Adipocyte (in vitro differentiated cells): ENCODE measurements around the gene LPAR1.

Experiments used
- DNase-seq: peaks from one replicate; pipeline ENCODE4 v3.0.0-alpha.2; 2015; ENCODE audit warnings: low read depth
- H3K27me3 ChIP-seq: replicated peaks from 2 replicates; pipeline ENCODE4 v1.7.0; 2013; ENCODE audit warnings: mild to moderate bottlenecking, low read length, moderate library complexity; ENCODE audit not compliant: control insufficient read depth, insufficient read depth
- H3K36me3 ChIP-seq: 2 replicates; pipeline ENCODE4 v1.7.0; 2013; ENCODE audit warnings: low read length, mild to moderate bottlenecking, moderate library complexity; ENCODE audit not compliant: control insufficient read depth, insufficient read depth, severe bottlenecking
- H3K4me1 ChIP-seq: 2 replicates; pipeline ENCODE4 v1.7.0; 2013; ENCODE audit warnings: mild to moderate bottlenecking, low read length, moderate library complexity; ENCODE audit not compliant: control insufficient read depth, insufficient read depth
- H3K4me3 ChIP-seq: 2 replicates; pipeline ENCODE4 v1.7.0; 2013; ENCODE audit warnings: mild to moderate bottlenecking, low read length, moderate library complexity
- H3K9ac ChIP-seq: 2 replicates; pipeline ENCODE4 v1.7.0; 2013; ENCODE audit warnings: mild to moderate bottlenecking, low read length, moderate library complexity
- H3K9me3 ChIP-seq: 2 replicates; pipeline ENCODE4 v1.7.0; 2013; ENCODE audit warnings: mild to moderate bottlenecking, low read length, moderate library complexity; ENCODE audit not compliant: control insufficient read depth

LPAR1 gene

DNA sequence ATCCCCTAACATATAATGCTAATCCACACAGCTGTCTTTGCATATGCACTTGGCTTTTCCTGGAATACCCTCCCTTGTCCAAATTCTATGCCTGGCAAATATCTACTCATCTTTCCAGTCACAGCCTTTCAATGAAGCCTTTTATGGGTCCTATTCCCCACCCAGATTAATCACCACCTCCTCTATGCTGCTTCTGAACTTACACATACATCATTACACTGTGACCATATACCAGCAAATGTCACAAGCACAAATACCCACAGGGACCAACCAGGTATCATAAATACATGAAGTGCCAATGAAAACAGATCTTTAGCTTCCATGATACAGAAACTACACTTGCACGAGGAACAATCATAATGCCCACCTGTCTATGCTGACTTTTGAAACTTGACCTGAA lies 22.3 kb downstream of the LPAR1 start:
- Histone ChIP-seq H3K9ac (no peak overlapping the region), H3K9me3 (no peaks in the 10 kb centered on the region), H3K27me3 (no peaks in the 10 kb centered on the region), H3K36me3 (no peaks in the 10 kb centered on the region), H3K4me3 (peak overlapping the region; percentile 50), H3K4me1 (peaks cover 58% of the 10 kb centered on the region)
- no peak for DNase-seq

DNA sequence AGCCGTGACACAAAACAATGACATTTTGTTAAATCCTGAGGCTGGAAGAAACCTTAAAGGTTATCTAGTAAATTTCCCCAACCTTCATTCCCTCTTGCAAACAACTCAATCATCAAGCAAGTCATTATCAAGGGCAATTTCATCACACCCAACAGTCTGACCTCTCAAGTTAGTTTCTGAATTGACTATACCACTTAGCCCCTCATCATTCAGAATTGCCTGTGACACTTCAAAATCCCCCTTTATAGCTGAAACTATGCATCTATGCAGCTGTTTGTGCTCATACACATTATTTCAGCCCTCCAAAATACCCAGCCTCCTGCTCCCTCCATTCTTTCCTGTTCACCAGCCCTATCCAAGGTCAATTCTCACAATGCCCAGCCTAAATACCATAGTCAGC lies 24.6 kb downstream of the LPAR1 start:
- DNase-seq, result no peak
- no peak overlapping the region for H3K4me3 ChIP-seq
- H3K4me1 ChIP-seq, result peaks cover 48% of the 10 kb centered on the region
- no peaks in the 10 kb centered on the region for H3K9me3 ChIP-seq
- H3K27me3 ChIP-seq, result no peaks in the 10 kb centered on the region
- H3K36me3 ChIP-seq, result no peaks in the 10 kb centered on the region
- no peak overlapping the region for H3K9ac ChIP-seq

DNA sequence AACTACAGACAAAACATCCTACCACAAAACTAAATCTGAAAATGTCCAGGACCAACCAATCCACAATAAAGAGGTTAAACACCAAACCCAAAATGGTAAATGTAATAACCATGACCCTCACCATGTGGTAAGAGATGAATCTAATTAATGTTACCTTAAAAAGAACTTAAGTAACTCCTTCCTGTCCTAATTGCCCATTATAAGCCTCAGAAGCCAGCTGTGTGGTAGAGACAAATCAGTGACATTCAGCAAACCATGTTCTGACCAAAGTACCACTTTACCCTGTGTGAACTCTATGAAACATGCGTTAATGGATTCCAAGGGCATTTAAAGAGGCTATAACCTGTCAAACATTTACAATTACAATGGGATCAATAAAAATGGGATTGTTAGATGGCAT lies 25.0 kb downstream of the LPAR1 start:
- H3K4me1 ChIP-seq, result peaks cover 50% of the 10 kb centered on the region
- no peak overlapping the region for H3K4me3 ChIP-seq
- H3K9me3 ChIP-seq, result no peaks in the 10 kb centered on the region
- no peaks in the 10 kb centered on the region for H3K36me3 ChIP-seq
- H3K27me3 ChIP-seq, result no peaks in the 10 kb centered on the region
- no peak overlapping the region for H3K9ac ChIP-seq
- DNase-seq, result no peak

DNA sequence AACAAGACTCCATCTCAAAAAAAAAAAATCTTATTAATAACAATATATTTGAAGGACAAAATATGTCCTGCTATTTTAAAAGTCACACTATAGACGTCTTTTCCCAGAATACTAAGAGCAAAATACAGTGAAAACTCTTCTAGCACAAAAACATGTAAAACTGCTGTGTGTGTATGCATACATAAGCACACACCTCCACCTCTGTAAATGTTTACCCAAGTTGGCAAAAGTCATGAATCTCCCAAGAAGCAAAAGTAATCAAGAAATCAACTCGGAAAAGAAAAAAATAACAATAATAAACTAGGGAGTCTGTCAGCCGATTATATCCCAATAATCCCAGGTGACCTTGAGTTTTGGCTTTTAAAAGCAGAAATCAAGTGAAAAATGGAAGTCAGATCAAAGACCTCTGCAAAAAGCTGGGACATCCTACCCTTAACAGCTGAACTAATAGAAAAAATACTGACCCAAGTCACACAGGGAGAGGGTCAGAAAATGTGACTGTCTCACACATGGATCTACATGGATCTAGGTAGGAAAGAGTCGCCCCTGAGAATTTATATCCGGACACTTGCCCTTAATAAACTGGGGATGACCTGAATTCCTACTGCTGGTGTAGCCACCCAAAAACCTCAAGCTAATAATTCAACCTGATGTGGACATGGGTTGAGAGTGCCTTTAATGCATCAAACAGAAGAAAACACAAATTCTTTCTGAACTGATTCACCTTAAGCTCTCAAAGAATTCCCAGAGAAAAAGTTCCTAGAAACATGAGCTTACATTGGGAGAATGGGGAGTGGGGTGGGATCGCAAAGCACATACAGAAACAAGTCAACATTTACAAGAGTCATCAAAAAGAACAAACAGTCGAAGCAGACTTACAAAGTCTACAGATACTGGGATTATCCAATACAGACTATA lies 29.9 kb downstream of the LPAR1 start:
- Histone ChIP-seq H3K27me3 (no peaks in the 10 kb centered on the region), H3K4me1 (peaks cover 48% of the 10 kb centered on the region), H3K9ac (no peak overlapping the region), H3K36me3 (peaks cover 2% of the 10 kb centered on the region), H3K9me3 (no peaks in the 10 kb centered on the region), H3K4me3 (no peak overlapping the region)
- DNase-seq, result no peak

DNA sequence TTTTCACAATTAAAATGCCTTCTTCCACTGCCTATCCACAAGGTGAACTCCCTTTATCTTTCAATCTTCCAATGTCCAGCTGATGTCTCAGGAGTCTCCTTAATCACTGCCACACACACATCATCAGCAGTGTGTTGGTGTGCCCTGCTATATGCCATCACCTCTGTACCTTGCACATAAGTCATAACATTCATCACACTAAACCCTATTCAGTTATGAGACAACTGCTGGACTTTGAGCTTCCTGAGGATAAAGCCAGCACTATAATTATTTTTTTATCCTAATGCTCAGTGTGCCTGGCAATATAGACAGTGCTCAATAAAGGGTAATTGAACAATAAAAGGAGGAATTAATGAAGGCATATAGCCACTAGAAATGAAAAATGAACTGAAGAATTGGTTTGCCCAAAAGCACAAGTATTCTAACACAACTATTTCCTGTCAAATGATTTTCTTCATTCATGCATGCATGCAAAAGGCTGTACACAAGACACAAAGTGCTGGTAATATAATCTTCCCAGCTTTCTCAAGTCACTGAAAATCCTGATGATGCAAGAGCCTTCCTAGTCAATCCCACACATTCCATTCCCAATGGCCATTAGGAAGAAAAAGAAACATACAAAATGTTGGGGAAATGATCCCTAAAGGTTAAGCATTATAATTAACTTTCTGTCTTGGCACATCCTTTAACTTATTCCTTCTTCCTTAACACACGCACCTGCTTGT lies 32.4 kb downstream of the LPAR1 start:
- peaks cover 7% of the 10 kb centered on the region for H3K36me3 ChIP-seq

DNA sequence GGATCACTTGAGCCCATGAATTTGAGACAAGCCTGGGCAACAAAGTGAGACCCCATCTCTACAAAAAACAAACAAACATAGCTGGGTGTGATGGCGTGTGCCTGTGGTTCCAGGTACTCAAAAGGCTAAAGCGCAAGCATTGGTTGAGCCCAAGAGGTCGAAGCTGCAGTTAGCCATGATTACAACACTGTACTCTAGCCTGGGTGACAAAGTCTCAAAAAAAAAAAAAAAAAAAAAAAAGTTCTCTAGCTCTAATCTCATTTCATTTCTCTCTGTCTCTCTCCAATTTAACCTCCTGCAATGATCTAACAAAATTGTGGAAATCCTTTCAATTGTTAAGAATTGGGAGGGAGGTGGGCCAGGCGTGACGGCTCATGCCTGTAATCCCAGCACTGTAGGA lies 33.3 kb downstream of the LPAR1 start:
- peaks cover 7% of the 10 kb centered on the region for H3K36me3 ChIP-seq
- H3K4me1 ChIP-seq, result peaks cover 48% of the 10 kb centered on the region
- H3K9me3 ChIP-seq, result no peaks in the 10 kb centered on the region
- no peak for DNase-seq
- no peaks in the 10 kb centered on the region for H3K27me3 ChIP-seq
- no peak overlapping the region for H3K4me3 ChIP-seq
- no peak overlapping the region for H3K9ac ChIP-seq

More for the DNA sequence above, 32.4 kb downstream of the LPAR1 start:
- peak; percentile 58 for DNase-seq
- H3K9ac ChIP-seq, result no peak overlapping the region
- no peaks in the 10 kb centered on the region for H3K9me3 ChIP-seq
- peaks cover 41% of the 10 kb centered on the region for H3K4me1 ChIP-seq
- H3K27me3 ChIP-seq, result no peaks in the 10 kb centered on the region
- peak overlapping the region; percentile 9 for H3K4me3 ChIP-seq

DNA sequence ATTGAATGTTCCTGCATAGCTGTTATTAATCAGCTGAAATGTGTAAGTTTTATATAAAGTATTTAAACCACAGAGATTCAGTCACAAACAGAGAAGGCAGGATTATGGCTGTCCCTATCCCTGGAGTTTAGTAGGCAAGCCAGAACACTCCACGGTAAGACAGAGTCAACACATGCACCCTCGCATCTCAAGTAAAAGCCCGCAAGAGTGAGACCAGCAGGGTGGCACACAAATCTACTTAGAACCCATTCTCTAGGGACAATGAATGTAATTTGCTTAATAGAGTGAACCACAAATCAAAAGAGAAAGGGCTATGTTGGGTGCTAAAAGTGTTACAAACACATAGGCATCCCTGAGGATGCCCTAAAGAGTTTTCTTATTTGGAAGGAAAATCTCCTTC lies 35.1 kb downstream of the LPAR1 start:
- H3K4me3 ChIP-seq, result no peak overlapping the region
- H3K9me3 ChIP-seq, result no peaks in the 10 kb centered on the region
- H3K9ac ChIP-seq, result no peak overlapping the region
- H3K4me1 ChIP-seq, result peaks cover 60% of the 10 kb centered on the region
- H3K27me3 ChIP-seq, result no peaks in the 10 kb centered on the region
- peaks cover 7% of the 10 kb centered on the region for H3K36me3 ChIP-seq
- DNase-seq, result no peak

DNA sequence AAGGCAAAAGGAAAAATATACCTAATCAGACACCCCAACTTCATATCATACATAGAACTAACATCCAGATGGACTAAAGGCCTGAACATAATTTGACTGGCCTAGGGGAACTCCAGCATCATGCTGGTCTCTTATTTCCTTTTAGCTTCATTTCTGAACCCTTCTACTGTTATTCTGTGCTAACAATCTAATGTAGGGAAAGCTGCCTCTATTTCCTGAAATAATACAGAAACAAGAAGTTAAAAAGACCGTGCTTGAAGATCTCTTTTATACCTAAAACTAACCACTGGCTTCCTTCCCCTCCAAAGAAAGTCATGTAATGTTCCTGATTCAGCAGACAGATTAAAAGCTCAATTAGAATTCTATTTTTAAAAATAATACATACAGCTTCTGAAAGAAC lies 36.7 kb downstream of the LPAR1 start:
- H3K36me3 ChIP-seq, result peaks cover 7% of the 10 kb centered on the region
- DNase-seq, result no peak
- H3K27me3 ChIP-seq, result no peaks in the 10 kb centered on the region
- no peak overlapping the region for H3K4me3 ChIP-seq
- H3K9ac ChIP-seq, result no peak overlapping the region
- H3K9me3 ChIP-seq, result no peaks in the 10 kb centered on the region
- peaks cover 76% of the 10 kb centered on the region for H3K4me1 ChIP-seq

DNA sequence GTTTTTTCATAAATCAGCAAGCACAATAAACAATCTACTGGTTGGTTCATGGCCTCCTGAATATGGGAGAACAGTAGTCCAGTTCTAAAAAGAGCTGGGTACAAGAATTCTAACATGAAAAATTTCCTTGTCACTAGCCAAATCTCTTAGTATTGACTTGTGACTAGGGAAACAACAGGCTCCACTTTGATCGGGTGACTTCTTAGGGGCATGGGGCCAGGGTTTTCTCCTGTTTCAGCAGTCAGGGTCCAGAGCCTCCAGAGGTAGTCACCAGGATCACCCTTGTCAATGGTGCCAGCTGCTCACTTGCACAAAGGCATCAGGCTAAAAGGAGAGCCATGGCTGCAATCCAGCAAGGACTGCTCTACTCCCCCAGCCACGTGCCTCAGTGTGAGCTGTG lies 38.1 kb downstream of the LPAR1 start:
- Histone ChIP-seq H3K36me3 (peaks cover 5% of the 10 kb centered on the region), H3K4me3 (no peak overlapping the region), H3K27me3 (no peaks in the 10 kb centered on the region), H3K4me1 (peaks cover 76% of the 10 kb centered on the region), H3K9ac (no peak overlapping the region), H3K9me3 (no peaks in the 10 kb centered on the region)
- no peak for DNase-seq

DNA sequence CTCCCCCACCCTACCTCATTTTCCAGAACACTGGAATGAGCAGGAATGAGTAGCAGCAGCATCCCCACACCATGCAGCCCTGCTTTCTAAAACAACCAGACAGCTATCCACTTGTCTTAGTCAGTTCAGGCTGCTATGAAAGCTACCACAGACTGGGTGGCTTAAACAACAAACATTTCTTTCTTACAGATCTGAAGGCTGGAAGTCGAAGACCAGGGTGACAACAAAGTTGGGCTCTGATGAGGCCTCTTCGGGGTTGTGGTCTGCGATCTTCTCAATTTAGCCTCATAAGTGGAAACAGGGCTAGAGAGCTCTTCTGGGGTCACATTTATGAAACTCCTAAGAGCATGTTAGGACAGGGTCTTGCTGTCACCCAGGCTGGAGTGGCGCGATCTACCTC lies 38.9 kb downstream of the LPAR1 start:
- Histone ChIP-seq H3K9ac (no peak overlapping the region), H3K4me1 (peaks cover 76% of the 10 kb centered on the region), H3K36me3 (peaks cover 5% of the 10 kb centered on the region), H3K9me3 (no peaks in the 10 kb centered on the region), H3K4me3 (no peak overlapping the region), H3K27me3 (no peaks in the 10 kb centered on the region)
- DNase-seq, result no peak

DNA sequence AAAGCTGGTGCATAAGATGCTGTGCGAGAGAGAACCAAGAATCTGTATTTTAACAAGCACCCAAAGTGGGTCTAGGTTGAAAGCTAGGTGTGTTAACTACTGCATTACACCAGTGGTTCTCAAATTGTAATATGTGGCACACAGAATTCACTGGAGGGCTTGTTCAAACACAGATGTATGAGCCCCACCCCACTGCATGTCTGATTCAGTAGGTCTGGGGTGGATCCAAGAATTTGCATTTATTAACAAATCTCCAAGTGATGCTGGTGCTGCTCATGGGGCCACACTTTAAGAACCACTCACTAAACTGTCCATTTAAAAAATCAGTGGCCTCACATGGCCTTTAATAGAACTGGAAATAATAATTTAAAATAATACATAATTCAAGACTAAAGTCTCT lies 40.4 kb downstream of the LPAR1 start:
- Histone ChIP-seq H3K27me3 (no peaks in the 10 kb centered on the region), H3K4me1 (peaks cover 81% of the 10 kb centered on the region), H3K4me3 (no peak overlapping the region), H3K9me3 (no peaks in the 10 kb centered on the region), H3K9ac (peak overlapping the region; percentile 45), H3K36me3 (peaks cover 5% of the 10 kb centered on the region)
- DNase-seq, result no peak
